Muscle layer of colon (tissue), 2 donors: ENCODE results near the gene RPS21.
"Not testable (repeated sequence)": the region's sequence is repeated elsewhere in the genome, so short reads cannot be mapped to it uniquely, and the experiment has no call there.

Experiments
- H3K27ac ChIP-seq: one replicate; pipeline ENCODE4 v1.7.0; 2013; ENCODE audit warnings: low read depth, mild to moderate bottlenecking, low read length, moderate library complexity
- H3K27me3 ChIP-seq, 2 donors: one replicate each; pipeline ENCODE4 v1.7.0; 2013; ENCODE audit warnings: low read length in 2 of 2, mild to moderate bottlenecking in 2 of 2; ENCODE audit not compliant: insufficient read depth in 2 of 2, control insufficient read depth in 1 of 2
- H3K36me3 ChIP-seq: one replicate; pipeline ENCODE4 v1.7.0; 2013; ENCODE audit warnings: mild to moderate bottlenecking, low read length; ENCODE audit not compliant: insufficient read depth
- H3K4me1 ChIP-seq: one replicate; pipeline ENCODE4 v1.7.0; 2013; ENCODE audit warnings: mild to moderate bottlenecking, low read length; ENCODE audit not compliant: insufficient read depth
- H3K4me3 ChIP-seq, 2 donors: one replicate each; pipeline ENCODE4 v1.7.0; 2013; ENCODE audit warnings: low read length in 2 of 2, low read depth in 1 of 2, mild to moderate bottlenecking in 1 of 2, moderate library complexity in 1 of 2
- H3K9ac ChIP-seq: one replicate; pipeline ENCODE4 v1.7.0; 2013; ENCODE audit warnings: low read length
- H3K9me3 ChIP-seq: one replicate; pipeline ENCODE4 v1.7.0; 2013; ENCODE audit warnings: mild to moderate bottlenecking, low read length
- donor health status: abdominal sarcoma.
- donor health status: Adenocarcinoma of cecum.

Gene RPS21

DNA sequence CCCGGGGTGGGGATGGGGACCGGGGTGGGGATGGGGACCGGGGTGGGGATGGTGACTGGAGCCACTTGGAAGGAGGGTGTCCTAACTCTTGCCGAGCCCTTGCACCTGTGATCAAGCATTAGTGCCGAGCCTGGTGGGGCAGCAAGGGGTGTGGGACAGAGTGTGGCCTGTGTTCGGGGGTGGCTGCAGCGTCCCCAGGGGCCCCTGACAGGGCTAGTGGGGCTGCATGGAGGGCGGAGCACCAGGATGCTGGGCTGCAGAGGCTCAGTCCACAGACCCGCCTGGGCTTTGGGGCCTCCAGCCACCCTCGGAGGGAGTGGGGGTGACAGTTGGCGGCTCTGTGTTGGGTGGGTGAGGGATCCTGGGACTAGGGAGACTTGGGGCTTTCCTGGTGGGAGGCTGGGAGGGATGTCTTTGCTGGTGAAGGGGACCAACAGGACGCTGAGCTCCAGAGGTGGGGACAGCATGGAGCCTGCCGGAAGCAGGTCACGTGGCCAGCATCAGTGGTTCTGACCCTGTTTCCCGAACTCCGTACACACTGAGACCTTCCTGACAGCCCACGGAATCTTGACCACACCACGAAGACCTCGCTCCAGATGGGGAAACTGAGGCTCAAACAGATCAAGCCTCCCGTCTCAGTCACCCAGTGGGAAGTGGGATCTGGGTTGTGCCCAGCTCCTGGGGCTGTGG is 35.9 kb downstream of the RPS21 start:
- Histone ChIP-seq H3K36me3 (no peaks in the 10 kb centered on the region), H3K27me3 (peaks cover 0 to 24% of the 10 kb centered on the region in 2 donors), H3K9ac (no peak overlapping the region), H3K9me3 (no peaks in the 10 kb centered on the region), H3K27ac (no peak overlapping the region), H3K4me3 (no peak overlapping the region), H3K4me1 (no peaks in the 10 kb centered on the region)

DNA sequence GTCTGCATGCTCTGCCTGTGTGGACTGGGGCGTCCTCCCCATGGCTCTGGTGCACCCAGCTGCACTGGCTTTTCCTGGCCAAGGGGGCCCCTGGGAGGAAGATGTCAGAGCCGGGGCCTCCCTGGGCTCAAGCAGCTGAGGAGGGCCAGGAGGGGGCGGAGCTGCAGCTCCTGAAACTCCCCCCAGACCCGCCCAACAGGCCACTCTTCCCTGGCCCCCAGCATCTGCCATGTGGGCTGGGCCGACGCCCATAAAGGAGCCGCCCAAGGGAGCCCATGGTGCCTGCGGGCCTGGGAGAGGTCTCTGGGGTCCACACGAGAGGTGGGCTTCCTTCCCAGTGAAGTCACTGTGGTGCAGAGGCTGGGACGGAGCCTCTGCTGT is 36.4 kb downstream of the RPS21 start:
- Histone ChIP-seq H3K9me3 (no peaks in the 10 kb centered on the region), H3K27me3 (peaks cover 0 to 22% of the 10 kb centered on the region in 2 donors), H3K27ac (no peak overlapping the region), H3K36me3 (no peaks in the 10 kb centered on the region), H3K9ac (no peak overlapping the region), H3K4me1 (no peaks in the 10 kb centered on the region), H3K4me3 (no peak overlapping the region)

DNA sequence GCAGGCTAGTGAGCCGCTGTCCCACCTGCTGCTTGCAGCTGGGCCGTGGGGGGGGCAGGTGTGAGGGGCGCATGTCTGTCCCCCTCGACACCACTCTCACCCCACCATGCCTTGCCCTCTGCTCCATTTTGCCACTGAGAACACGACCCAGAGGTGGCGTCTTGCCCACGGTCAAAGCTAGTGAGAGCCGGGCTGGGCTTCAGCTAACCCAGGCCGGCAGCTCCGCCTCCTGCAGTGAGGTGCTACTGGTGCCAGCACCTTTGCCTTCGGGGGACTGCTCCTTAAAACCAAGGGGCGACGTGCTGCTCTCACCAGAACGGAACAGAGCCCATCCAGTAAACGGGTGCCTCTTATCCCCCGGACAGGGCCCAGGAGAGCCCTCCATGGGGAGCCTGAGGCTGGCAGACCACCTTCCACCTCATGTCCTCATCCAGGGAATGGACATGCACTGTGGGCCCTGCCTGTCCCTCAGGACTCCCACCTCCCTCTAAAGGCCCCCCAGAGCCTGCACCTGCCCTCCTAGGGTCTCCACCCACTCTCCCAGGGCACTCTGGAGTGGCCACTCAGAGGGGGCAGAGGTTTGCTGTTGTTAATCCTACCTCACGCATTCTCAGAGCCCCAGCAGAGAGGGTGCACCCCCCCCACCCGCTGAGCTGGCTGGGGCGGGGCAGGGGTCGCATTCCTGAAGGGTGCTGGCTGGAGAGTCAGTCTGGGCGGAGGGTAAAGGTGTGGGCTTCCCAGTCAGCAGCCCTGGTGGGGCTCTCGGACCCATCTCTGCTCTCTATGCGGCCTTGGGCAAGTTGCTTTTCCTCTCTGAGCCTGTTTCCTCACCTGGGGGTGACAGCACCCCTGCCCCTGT is 37.6 kb downstream of the RPS21 start:
- Histone ChIP-seq H3K27me3 (peaks cover 0 to 15% of the 10 kb centered on the region in 2 donors), H3K4me1 (no peaks in the 10 kb centered on the region), H3K9ac (no peak overlapping the region), H3K4me3 (no peak overlapping the region), H3K9me3 (no peaks in the 10 kb centered on the region), H3K27ac (no peak overlapping the region), H3K36me3 (no peaks in the 10 kb centered on the region)

DNA sequence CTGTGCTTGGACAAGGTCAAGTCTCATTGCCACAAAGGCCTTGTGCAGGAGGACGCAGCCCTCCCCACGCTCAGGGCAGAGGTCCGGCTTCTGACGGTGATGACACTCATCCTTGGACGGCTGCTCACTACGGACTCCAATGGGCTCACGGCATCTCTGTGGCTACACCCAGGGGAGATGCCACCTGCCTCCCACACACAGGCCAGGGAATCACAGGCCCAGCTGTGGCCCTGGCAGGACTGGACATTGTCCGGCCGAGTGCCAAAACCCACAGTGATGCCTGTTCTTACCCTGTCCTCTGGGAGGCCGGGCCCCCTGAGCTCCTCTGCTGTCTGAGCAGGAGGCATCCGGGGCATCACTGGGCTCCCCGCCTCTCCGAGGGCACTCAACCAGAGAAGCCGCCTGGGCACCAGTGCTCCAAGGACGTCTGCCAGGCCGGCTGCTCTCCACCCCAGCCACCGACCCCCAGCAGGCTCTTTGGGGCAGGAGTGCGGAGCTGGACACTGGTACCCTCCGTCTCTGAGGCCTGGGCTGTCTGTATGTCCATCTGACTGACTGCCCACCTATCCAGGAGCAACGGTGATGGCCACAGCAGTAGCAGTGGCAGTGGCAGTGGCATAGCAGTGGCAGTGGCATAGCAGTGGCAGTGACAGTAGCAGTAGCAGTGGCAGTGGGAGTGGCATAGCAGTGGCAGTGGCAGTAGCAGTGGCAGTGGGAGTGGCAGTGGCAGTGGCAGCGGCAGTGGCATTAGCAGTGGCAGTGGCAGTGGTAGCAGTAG is 38.6 kb downstream of the RPS21 start:
- Histone ChIP-seq H3K4me1 (no peaks in the 10 kb centered on the region), H3K27me3 (peaks cover 0 to 15% of the 10 kb centered on the region in 2 donors), H3K36me3 (no peaks in the 10 kb centered on the region), H3K4me3 (no peak overlapping the region), H3K27ac (no peak overlapping the region), H3K9me3 (no peaks in the 10 kb centered on the region), H3K9ac (no peak overlapping the region)

DNA sequence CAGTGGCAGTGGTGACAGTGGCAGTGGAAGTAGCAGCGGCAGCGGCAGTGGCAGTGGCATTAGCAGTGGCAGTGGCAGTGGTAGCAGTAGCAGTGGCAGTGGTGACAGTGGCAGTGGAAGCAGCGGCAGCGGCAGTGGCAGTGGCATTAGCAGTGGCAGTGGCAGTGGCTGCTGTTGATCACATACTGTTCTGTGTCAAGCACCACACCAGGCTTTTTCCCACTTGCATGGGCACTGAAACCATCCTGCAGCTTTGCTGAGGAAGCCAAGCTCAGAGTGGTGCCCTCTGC is 39.1 kb downstream of the RPS21 start:
- H3K27me3 ChIP-seq = peaks cover 0 to 15% of the 10 kb centered on the region in 2 donors

DNA sequence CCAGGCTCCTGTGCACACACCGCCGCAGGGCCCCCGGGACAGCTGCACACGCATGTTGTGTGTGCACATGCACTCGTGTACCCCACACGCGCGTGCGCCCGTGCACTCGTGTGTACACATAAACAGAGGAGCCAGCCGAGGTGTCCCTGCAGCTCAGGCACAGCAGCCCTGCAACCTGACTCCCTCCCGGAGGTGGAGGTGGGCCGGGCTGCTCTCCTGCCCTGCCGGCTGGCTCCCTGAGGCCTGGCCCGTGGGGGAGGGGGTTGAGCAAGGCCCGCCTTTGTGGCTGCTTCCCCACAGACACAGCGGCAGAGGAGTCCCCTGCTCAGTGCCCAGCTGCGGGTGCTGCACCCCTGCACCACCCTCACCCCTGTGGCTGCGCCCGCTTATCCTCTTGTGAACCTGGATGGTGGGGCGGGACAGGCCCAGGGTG is 39.8 kb downstream of the RPS21 start:
- no peak overlapping the region for H3K9ac ChIP-seq
- no peaks in the 10 kb centered on the region for H3K36me3 ChIP-seq
- peaks cover 0 to 15% of the 10 kb centered on the region in 2 donors for H3K27me3 ChIP-seq
- H3K9me3 ChIP-seq = no peaks in the 10 kb centered on the region
- no peak overlapping the region for H3K4me3 ChIP-seq
- no peaks in the 10 kb centered on the region for H3K4me1 ChIP-seq
- no peak overlapping the region for H3K27ac ChIP-seq

More for the DNA sequence above, 39.1 kb downstream of the RPS21 start:
- not testable (repeated sequence) for H3K4me3 ChIP-seq, H3K27ac ChIP-seq, H3K36me3 ChIP-seq, H3K4me1 ChIP-seq, H3K9me3 ChIP-seq, H3K9ac ChIP-seq

DNA sequence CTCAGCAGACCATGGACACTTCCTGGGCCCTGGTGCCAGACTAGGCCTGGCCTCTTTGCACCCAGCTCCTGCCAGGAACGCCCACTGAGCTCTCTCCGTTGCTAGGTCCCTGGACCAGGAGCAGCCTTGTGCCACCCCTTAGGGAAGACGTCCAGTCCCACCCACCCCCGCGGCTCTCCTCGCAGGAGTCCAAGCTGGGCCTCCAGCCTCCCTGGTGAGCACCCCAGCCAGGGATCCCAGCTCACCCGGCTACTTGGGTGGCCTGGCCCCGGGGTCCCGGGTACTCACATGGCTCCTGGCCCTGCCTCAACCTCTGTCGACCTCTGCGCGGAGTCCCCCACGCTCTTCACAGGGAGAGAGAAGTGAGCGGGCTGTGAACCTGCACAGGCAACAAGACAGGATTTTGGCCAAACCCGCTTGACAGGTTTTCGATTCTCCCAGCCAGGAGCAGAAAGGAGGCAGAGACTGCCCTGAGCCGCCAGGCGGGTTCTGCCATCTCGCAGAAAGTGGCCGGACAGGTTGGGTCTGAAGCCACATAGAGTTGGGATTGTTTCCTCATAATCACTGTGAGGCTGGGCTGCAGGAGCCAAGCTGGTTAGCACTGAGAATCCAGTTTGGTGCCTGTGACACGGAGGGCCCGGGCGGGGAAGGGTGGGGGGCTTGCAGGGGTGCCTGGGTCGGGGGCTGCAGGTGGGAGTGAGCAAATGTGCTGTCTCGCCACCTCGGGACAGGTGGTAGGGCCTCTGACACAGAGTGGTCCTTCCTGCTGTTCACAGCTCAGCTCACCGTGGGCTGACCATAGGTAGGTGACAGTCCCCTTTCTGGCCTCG is 40.5 kb downstream of the RPS21 start, which contains the start of gene RBBP8NL:
RBBP8NL (minus strand) TSS at position 368 of the 830 bp plus-strand sequence. CDS start 7,892 bp downstream, outside the sequence.
- Histone ChIP-seq H3K4me3 (no peak within 1 kb of the TSS), H3K9ac (no peak within 1 kb of the TSS), H3K36me3 (no peaks in the 10 kb centered on the region), H3K27me3 (peaks cover 0 to 15% of the 10 kb centered on the region in 2 donors), H3K9me3 (no peaks in the 10 kb centered on the region), H3K27ac (no peak within 1 kb of the TSS), H3K4me1 (no peaks in the 10 kb centered on the region)

DNA sequence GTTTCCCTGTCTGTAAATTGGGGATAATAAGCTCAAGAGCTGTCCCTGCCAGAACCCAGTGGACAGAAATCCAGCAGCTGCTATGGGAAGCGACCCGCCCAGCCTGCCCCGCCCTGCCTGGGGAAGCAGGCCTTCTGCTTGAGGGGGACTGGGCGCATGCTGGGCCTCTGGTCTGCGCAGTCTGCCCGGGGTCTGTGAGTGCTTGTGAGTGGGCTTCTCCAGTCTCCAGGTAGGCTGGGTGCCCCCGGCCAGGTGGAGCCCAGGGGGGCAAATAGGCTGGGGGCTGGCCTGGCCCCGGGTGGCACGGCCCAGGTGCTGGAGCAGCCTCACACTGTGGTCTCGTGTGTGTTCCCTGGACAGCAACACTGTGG is 41.1 kb downstream of the RPS21 start:
- H3K9ac ChIP-seq = no peak overlapping the region
- H3K4me1 ChIP-seq = no peaks in the 10 kb centered on the region
- H3K27ac ChIP-seq = no peak overlapping the region

DNA sequence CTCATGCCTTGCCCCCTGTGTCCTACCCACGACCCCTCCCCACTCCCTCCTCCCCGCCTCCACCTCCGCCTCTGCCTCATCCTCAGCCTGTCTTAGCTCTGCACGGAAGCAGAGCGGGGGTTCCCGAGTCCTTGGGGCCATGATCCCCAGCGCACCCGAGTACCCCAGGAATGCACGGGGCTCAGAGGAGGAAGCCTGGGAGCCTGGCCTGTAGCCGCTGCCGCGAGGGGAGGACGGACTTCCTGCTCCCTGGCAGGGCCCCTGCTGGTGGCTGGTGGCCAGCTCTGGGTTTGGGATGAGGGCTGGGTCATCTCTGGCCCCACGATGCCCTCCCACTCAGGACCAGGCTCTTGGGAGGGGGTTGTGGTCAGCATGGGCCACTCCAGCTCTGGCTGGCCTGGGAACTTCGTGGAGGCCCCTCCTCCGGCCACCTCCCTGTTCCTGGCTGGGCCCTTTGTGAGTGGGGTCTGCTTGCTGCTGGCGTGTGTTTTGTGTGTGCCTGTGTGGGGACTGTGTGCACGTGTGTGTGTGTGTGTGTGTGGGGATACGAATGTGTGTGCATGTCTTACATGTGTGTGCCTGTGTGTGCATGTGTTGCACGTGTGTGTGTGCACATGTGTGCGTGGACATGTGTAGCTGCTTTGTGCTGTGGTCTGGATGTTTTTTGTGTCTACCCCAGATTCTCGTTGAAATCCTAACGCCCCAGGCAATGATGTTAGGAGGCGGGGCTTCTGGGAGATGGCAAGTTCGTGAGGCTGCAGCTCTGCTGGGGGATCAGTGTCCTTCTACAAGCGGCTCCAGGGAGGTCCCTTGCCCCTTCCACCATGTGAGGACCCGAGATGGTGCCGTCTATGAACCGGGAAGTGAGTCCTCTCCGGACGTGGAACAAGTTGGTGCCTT is 41.7 kb downstream of the RPS21 start:
- no peaks in the 10 kb centered on the region for H3K9me3 ChIP-seq
- H3K27me3 ChIP-seq = peaks cover 0 to 7% of the 10 kb centered on the region in 2 donors
- no peak overlapping the region for H3K9ac ChIP-seq
- H3K36me3 ChIP-seq = no peaks in the 10 kb centered on the region
- H3K4me1 ChIP-seq = peaks cover 1% of the 10 kb centered on the region
- H3K4me3 ChIP-seq = no peak overlapping the region
- H3K27ac ChIP-seq = no peak overlapping the region

More for the DNA sequence above, 41.1 kb downstream of the RPS21 start:
- no peak overlapping the region for H3K4me3 ChIP-seq
- H3K27me3 ChIP-seq = peaks cover 0 to 14% of the 10 kb centered on the region in 2 donors
- no peaks in the 10 kb centered on the region for H3K36me3 ChIP-seq
- no peaks in the 10 kb centered on the region for H3K9me3 ChIP-seq
